WTC11 (cell line): ENCODE results near the gene ECE1. TPM values are rescaled to one million over a fixed set of nuclear protein-coding genes. Genes with fewer than 3 reads are reported as not detected.

Experiments used
- ATAC-seq: fragments of 200-7000 bp; cut with Tn5 transposase; 2 replicates; pipeline ENCODE4 v1.10.0; 2021; ENCODE audit warnings: mild to moderate bottlenecking, moderate library complexity
- CTCF ChIA-PET: fragments of 300-600 bp; sonication (Branson Sonifier 250); formaldehyde crosslinking; loops from one replicate; lab custom pipeline; 2021; ENCODE audit warnings: antibody characterized with exemption; lab: Charles Lee
- POLR2A ChIA-PET: fragments of 350-600 bp; sonication (Branson Sonifier 250); formaldehyde crosslinking; loops from one replicate; lab custom pipeline; 2021; ENCODE audit warnings: antibody characterized with exemption; lab: Charles Lee
- DNase-seq: peaks from one replicate; pipeline ENCODE4 v3.0.0; 2021; ENCODE audit warnings: low spot score
- H3K27ac Mint-ChIP-seq: 2 replicates; pipeline ENCODE4 v1.8.0; 2021; ENCODE audit warnings: mixed read lengths
- H3K27me3 Mint-ChIP-seq: 2 replicates; pipeline ENCODE4 v1.8.0; 2021; ENCODE audit warnings: low read depth, mild to moderate bottlenecking, moderate library complexity, mixed read lengths
- H3K36me3 Mint-ChIP-seq: 2 replicates; pipeline ENCODE4 v1.8.0; 2021; ENCODE audit warnings: mixed read lengths
- H3K4me1 Mint-ChIP-seq: 2 replicates; pipeline ENCODE4 v1.8.0; 2022; ENCODE audit warnings: mixed read lengths
- H3K4me3 Mint-ChIP-seq: 2 replicates; pipeline ENCODE4 v1.8.0; 2021; ENCODE audit warnings: mild to moderate bottlenecking, moderate library complexity, mixed read lengths
- H3K9me3 Mint-ChIP-seq: 2 replicates; pipeline ENCODE4 v1.8.0; 2021; ENCODE audit warnings: mixed read lengths
- AFF4 ChIP-seq: sonication (generic); formaldehyde crosslinking; IDR thresholded peaks from 2 replicates; pipeline ENCODE4 v1.8.1; 2023; ENCODE audit warnings: mild to moderate bottlenecking, missing genetic modification reagents, borderline replicate concordance
- ATF3 ChIP-seq: sonication (generic); formaldehyde crosslinking; conservative IDR thresholded peaks from 2 replicates; pipeline ENCODE4 v1.8.1; 2022; ENCODE audit warnings: mild to moderate bottlenecking, missing genetic modification reagents
- CBFB ChIP-seq: sonication (generic); formaldehyde crosslinking; IDR thresholded peaks from 2 replicates; pipeline ENCODE4 v1.8.1; 2022; ENCODE audit warnings: mild to moderate bottlenecking, low read depth, missing genetic modification reagents
- CDX4 ChIP-seq: fragments of 250-450 bp; sonication (Bioruptor Pico); IDR thresholded peaks from 2 replicates; pipeline ENCODE4 v1.9.0; 2021; ENCODE audit warnings: moderate library complexity, mild to moderate bottlenecking, inconsistent platforms, borderline replicate concordance
- FOXP1 ChIP-seq: sonication (generic); formaldehyde crosslinking; IDR thresholded peaks from 2 replicates; pipeline ENCODE4 v1.8.0; 2022; ENCODE audit warnings: missing genetic modification reagents, mild to moderate bottlenecking, moderate library complexity, borderline replicate concordance
- GABPB1 ChIP-seq: sonication (generic); formaldehyde crosslinking; IDR thresholded peaks from 2 replicates; pipeline ENCODE4 v1.8.1; 2023; ENCODE audit warnings: mild to moderate bottlenecking, missing genetic modification reagents
- GTF2I ChIP-seq: fragments of 250-450 bp; sonication (Bioruptor Pico); conservative IDR thresholded peaks from 2 replicates; pipeline ENCODE4 v1.4.0; 2021; ENCODE audit warnings: mild to moderate bottlenecking
- JAZF1 ChIP-seq: fragments of 250-450 bp; sonication (Bioruptor Pico); IDR thresholded peaks from 2 replicates; pipeline ENCODE4 v1.9.0; 2021; ENCODE audit warnings: moderate library complexity, mild to moderate bottlenecking, inconsistent platforms
- NR2C2 ChIP-seq: sonication (generic); formaldehyde crosslinking; IDR thresholded peaks from 2 replicates; pipeline ENCODE4 v1.8.0; 2022; ENCODE audit warnings: mild to moderate bottlenecking, missing genetic modification reagents
- TCF7 ChIP-seq: sonication (generic); formaldehyde crosslinking; IDR thresholded peaks from 2 replicates; pipeline ENCODE4 v1.8.0; 2022; ENCODE audit warnings: mild to moderate bottlenecking, low read depth, missing genetic modification reagents, moderate library complexity
- ZNF219 ChIP-seq: sonication (generic); formaldehyde crosslinking; IDR thresholded peaks from 2 replicates; pipeline ENCODE4 v1.8.0; 2023; ENCODE audit warnings: missing genetic modification reagents, mild to moderate bottlenecking, borderline replicate concordance
- ZNF263 ChIP-seq: sonication (generic); formaldehyde crosslinking; IDR thresholded peaks from 2 replicates; pipeline ENCODE4 v1.8.1; 2022; ENCODE audit warnings: low read depth, mild to moderate bottlenecking, moderate library complexity, missing genetic modification reagents
- ZNF423 ChIP-seq: fragments of 250-450 bp; sonication (Bioruptor Pico); IDR thresholded peaks from 2 replicates; pipeline ENCODE4 v2.1.2; 2022; ENCODE audit warnings: mild to moderate bottlenecking, moderate library complexity
- total RNA-seq: library from RNA; stranded (reverse); gene quantifications from 3 replicates; pipeline ENCODE4 v1.2.3, GENCODE V29; 2021
- TF ChIP-seq, protein P1 (sequence below): sonication (generic); formaldehyde crosslinking; IDR thresholded peaks from 2 replicates; pipeline ENCODE4 v1.8.1; 2022; ENCODE audit warnings: mild to moderate bottlenecking, missing genetic modification reagents, moderate library complexity, borderline replicate concordance
- TF ChIP-seq, protein P2 (sequence below): sonication (generic); formaldehyde crosslinking; IDR thresholded peaks from 2 replicates; pipeline ENCODE4 v1.8.1; 2023; ENCODE audit warnings: mild to moderate bottlenecking, missing genetic modification reagents
- TF ChIP-seq, protein P3 (sequence below): fragments of 200-600 bp; IDR thresholded peaks from 2 replicates; pipeline ENCODE4 v1.8.0; 2022; ENCODE audit warnings: antibody characterized with exemption

The ECE1 gene
- total RNA-seq, 1 experiment from 2014 or later: 45.0 TPM

GRCh38 chr1:21268281-21269239 lies 21.7 kb downstream of the ECE1 start:
- TF ChIP-seq, protein P1, sequence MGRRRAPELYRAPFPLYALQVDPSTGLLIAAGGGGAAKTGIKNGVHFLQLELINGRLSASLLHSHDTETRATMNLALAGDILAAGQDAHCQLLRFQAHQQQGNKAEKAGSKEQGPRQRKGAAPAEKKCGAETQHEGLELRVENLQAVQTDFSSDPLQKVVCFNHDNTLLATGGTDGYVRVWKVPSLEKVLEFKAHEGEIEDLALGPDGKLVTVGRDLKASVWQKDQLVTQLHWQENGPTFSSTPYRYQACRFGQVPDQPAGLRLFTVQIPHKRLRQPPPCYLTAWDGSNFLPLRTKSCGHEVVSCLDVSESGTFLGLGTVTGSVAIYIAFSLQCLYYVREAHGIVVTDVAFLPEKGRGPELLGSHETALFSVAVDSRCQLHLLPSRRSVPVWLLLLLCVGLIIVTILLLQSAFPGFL (CRISPR knock-in tag): no peak
- TF ChIP-seq JAZF1 (CRISPR knock-in tag) (no peak), FOXP1 (CRISPR knock-in tag) (no peak), CBFB (no peak), NR2C2 (CRISPR knock-in tag) (no peak), TCF7 (CRISPR knock-in tag) (no peak), AFF4 (CRISPR knock-in tag) (no peak), ATF3 (no peak)
- H3K36me3 Mint-ChIP-seq: peaks cover 18% of the 10 kb centered on the region
- POLR2A ChIA-PET: no interaction called here

GRCh38 chr1:21267191-21268077 lies 22.8 kb downstream of the ECE1 start:
- DNase-seq (no peak), ATAC-seq (no peak)
- H3K4me3 Mint-ChIP-seq: no peak overlapping the region
- H3K4me1 Mint-ChIP-seq: peaks cover 6% of the 10 kb centered on the region
- POLR2A ChIA-PET: no interaction called here
- H3K27ac Mint-ChIP-seq: peak overlapping the region; percentile 87; the same call in 1 of the 2 replicates
- H3K27me3 Mint-ChIP-seq: no peaks in the 10 kb centered on the region
- H3K9me3 Mint-ChIP-seq: peaks cover 6% of the 10 kb centered on the region
- peaks cover 18% of the 10 kb centered on the region for H3K36me3 Mint-ChIP-seq
- CTCF ChIA-PET: interaction anchor here (1.3 to 6.9 kb wide), 8 partner anchors 13 to 102 kb away, joined by 3 to 178 read pairs (median 76); no protein-coding TSS in a partner anchor
- TF ChIP-seq ZNF219 (CRISPR knock-in tag) (no peak), ZNF423 (CRISPR knock-in tag) (no peak), GABPB1 (CRISPR knock-in tag) (no peak), CDX4 (CRISPR knock-in tag) (no peak), GTF2I (CRISPR knock-in tag) (no peak), ZNF263 (CRISPR knock-in tag) (no peak)
- TF ChIP-seq, protein P2, sequence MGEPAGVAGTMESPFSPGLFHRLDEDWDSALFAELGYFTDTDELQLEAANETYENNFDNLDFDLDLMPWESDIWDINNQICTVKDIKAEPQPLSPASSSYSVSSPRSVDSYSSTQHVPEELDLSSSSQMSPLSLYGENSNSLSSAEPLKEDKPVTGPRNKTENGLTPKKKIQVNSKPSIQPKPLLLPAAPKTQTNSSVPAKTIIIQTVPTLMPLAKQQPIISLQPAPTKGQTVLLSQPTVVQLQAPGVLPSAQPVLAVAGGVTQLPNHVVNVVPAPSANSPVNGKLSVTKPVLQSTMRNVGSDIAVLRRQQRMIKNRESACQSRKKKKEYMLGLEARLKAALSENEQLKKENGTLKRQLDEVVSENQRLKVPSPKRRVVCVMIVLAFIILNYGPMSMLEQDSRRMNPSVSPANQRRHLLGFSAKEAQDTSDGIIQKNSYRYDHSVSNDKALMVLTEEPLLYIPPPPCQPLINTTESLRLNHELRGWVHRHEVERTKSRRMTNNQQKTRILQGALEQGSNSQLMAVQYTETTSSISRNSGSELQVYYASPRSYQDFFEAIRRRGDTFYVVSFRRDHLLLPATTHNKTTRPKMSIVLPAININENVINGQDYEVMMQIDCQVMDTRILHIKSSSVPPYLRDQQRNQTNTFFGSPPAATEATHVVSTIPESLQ (CRISPR knock-in tag): no peak
- TF ChIP-seq, protein P3, sequence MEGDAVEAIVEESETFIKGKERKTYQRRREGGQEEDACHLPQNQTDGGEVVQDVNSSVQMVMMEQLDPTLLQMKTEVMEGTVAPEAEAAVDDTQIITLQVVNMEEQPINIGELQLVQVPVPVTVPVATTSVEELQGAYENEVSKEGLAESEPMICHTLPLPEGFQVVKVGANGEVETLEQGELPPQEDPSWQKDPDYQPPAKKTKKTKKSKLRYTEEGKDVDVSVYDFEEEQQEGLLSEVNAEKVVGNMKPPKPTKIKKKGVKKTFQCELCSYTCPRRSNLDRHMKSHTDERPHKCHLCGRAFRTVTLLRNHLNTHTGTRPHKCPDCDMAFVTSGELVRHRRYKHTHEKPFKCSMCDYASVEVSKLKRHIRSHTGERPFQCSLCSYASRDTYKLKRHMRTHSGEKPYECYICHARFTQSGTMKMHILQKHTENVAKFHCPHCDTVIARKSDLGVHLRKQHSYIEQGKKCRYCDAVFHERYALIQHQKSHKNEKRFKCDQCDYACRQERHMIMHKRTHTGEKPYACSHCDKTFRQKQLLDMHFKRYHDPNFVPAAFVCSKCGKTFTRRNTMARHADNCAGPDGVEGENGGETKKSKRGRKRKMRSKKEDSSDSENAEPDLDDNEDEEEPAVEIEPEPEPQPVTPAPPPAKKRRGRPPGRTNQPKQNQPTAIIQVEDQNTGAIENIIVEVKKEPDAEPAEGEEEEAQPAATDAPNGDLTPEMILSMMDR: no peak

More at GRCh38 chr1:21268281-21269239, 21.7 kb downstream of the ECE1 start:
- peaks cover 6% of the 10 kb centered on the region for H3K9me3 Mint-ChIP-seq
- H3K27ac Mint-ChIP-seq: no peak overlapping the region
- H3K4me3 Mint-ChIP-seq: no peak overlapping the region
- no peak for ATAC-seq
- CTCF ChIA-PET: interaction anchor here (1.1 to 6.9 kb wide), 13 partner anchors 12 to 104 kb away, joined by 3 to 220 read pairs (median 69); partner anchors contain the start of gene ECE1
- no peak for DNase-seq
- H3K27me3 Mint-ChIP-seq: no peaks in the 10 kb centered on the region
- peaks cover 2% of the 10 kb centered on the region; the same call in 1 of the 2 replicates for H3K4me1 Mint-ChIP-seq
